Liver (tissue), 9 donors: ENCODE results near the gene ZNF669. TPM values are rescaled to one million over a fixed set of nuclear protein-coding genes. Genes with fewer than 3 reads are reported as not detected.

ENCODE experiments used
- DNase-seq: peaks from one replicate; pipeline ENCODE4 v3.0.0-alpha.2; 2017; ENCODE audit warnings: low spot score
- H3K27ac ChIP-seq, 2 donors: one replicate each; pipeline ENCODE4 v1.7.0; 2013; ENCODE audit warnings: inconsistent platforms in 2 of 2, low read length in 2 of 2, control low read depth in 1 of 2, low read depth in 1 of 2, mild to moderate bottlenecking in 1 of 2
- H3K27me3 ChIP-seq, 4 donors: one replicate each; pipeline versions ENCODE4 v1.6.1 to v1.7.0; 2013; ENCODE audit warnings: low read length in 3 of 4, inconsistent platforms in 1 of 4, mild to moderate bottlenecking in 1 of 4, moderate library complexity in 1 of 4; ENCODE audit not compliant: control insufficient read depth in 4 of 4, insufficient read depth in 4 of 4
- H3K36me3 ChIP-seq, 4 donors: one replicate each; pipeline versions ENCODE4 v1.6.1 to v1.7.0; 2013; ENCODE audit warnings: low read length in 3 of 4, mild to moderate bottlenecking in 3 of 4, low read depth in 1 of 4, moderate library complexity in 1 of 4; ENCODE audit not compliant: control insufficient read depth in 4 of 4, insufficient read depth in 3 of 4
- H3K4me1 ChIP-seq, 4 donors: one replicate each; pipeline versions ENCODE4 v1.6.1 to v1.7.0; 2013; ENCODE audit warnings: low read length in 3 of 4, mild to moderate bottlenecking in 3 of 4, moderate library complexity in 1 of 4; ENCODE audit not compliant: control insufficient read depth in 4 of 4, insufficient read depth in 4 of 4
- H3K4me3 ChIP-seq, 3 donors: one replicate each; pipeline versions ENCODE4 v1.6.1 to v1.7.0; 2013; ENCODE audit warnings: low read length in 3 of 3, control low read depth in 1 of 3, low read depth in 1 of 3, mild to moderate bottlenecking in 1 of 3
- H3K9ac ChIP-seq, 2 donors: one replicate each; pipeline ENCODE4 v1.7.0; 2013; ENCODE audit warnings: low read length in 2 of 2, mild to moderate bottlenecking in 2 of 2, moderate library complexity in 2 of 2, control low read depth in 1 of 2, low read depth in 1 of 2
- H3K9me3 ChIP-seq, 4 donors: one replicate each; pipeline versions ENCODE4 v1.6.1 to v1.7.0; 2013; ENCODE audit warnings: low read length in 3 of 4; ENCODE audit not compliant: control insufficient read depth in 4 of 4
- EGR1 ChIP-seq, 2 donors: IDR thresholded peaks; 2 replicates each; pipeline ENCODE4 v1.6.1; 2016 to 2018; ENCODE audit warnings: antibody characterized with exemption in 2 of 2, low read depth in 2 of 2
- FOXA2 ChIP-seq: IDR thresholded peaks from 2 replicates; pipeline ENCODE4 v1.6.1; 2016; ENCODE audit warnings: antibody characterized with exemption
- JUND ChIP-seq, 2 donors: IDR thresholded peaks; 2 replicates each; pipeline ENCODE4 v1.6.1; 2016; ENCODE audit warnings: antibody characterized with exemption in 2 of 2
- RXRA ChIP-seq, 2 donors: IDR thresholded peaks; 2 replicates each; pipeline ENCODE4 v1.6.1; 2017 to 2018; ENCODE audit warnings: antibody characterized with exemption in 2 of 2, mild to moderate bottlenecking in 1 of 2
- TAF1 ChIP-seq: conservative IDR thresholded peaks from 2 replicates; pipeline ENCODE4 v1.6.1; 2016; ENCODE audit warnings: antibody characterized with exemption, mild to moderate bottlenecking
- WGBS: extraction: QIAGEN DNeasy Blood & Tissue Kit; methylation state at CpG from one replicate; pipeline ENCODE4 v1.1.7; 2013; 5-methylcytosine and 5-hydroxymethylcytosine counted together
- polyA plus RNA-seq, 2 donors: library from polyadenylated mRNA; stranded (reverse) in 1 of 2; unstranded in 1 of 2; fragments of 200-250 nt in 1 of 2; fragments of >200 nt in 1 of 2; fragmentation: Nextera tagmentation in 1 of 2; extraction: Ambion mirVana in 1 of 2; gene quantifications; one replicate each; pipeline versions ENCODE4 v1.2.1 to v1.2.3, GENCODE V29; 2013 to 2015
- total RNA-seq, 2 donors: library from RNA; depleted of rRNA; stranded (reverse); fragments of >200 nt; gene quantifications; one replicate each; pipeline ENCODE4 v1.2.3, GENCODE V29; 2014
- TF ChIP-seq, protein P1 (sequence below): IDR thresholded peaks from 2 replicates; pipeline ENCODE4 v1.6.1; 2016; ENCODE audit warnings: antibody characterized with exemption, mild to moderate bottlenecking
- TF ChIP-seq, protein P2 (sequence below): fragments of 150-350 bp; IDR thresholded peaks from 2 replicates; pipeline ENCODE4 v1.5.1; 2017; ENCODE audit warnings: improper control_type of control experiment, low read depth, low read length; ENCODE audit not compliant: missing input control
- TF ChIP-seq, protein P3 (sequence below): IDR thresholded peaks from 2 replicates; pipeline ENCODE4 v1.6.1; 2016; ENCODE audit warnings: antibody characterized with exemption
- donor health status: healthy.
- donor health status: healthy.
- donor health status: healthy.
- donor health status: healthy.
- donor health status: healthy.

ZNF669 gene
- total and polyA plus RNA-seq, 4 donors = 1.2 to 4.2 (median 2.2) TPM

DNA sequence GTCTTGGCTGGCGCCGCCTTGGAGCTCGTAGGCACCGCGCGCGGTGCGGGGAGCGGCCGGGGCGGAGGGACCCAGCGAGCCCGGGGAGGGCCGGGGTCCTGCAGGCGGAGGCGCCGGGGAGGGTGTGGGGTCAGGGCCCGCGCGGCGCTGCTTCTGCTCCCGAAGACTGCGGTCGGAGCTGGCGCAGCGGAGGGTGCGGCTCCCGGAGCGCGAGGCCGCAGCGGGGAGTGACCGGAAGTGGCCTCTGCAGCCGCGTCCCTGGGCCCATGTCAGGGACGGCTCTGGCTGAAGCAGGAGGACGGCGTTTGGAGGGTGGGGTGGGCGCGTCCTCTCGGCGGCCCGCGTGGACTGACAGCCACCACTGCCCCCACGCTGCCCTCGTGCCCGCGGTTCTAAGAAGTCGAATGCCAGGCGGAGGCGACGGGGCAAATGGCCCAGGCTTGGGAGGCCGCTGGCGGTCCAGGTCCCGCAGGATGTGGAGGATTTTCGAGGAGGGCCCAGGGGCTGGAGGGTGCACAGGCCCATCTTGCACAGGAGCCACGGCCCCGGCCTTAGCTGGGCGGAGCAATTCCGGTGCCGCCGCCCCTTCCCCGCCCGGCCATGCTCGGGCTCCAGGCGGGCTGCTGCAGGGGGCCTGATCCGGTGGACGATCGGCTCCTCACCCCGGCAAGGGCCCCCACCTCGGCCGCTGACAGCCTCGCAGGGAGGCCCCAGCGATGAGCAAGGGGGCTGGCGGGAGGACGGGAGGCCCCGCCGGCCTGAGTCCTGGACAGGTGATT lies 7.7 kb upstream of the ZNF669 start (continued):
- TF ChIP-seq, protein P1, sequence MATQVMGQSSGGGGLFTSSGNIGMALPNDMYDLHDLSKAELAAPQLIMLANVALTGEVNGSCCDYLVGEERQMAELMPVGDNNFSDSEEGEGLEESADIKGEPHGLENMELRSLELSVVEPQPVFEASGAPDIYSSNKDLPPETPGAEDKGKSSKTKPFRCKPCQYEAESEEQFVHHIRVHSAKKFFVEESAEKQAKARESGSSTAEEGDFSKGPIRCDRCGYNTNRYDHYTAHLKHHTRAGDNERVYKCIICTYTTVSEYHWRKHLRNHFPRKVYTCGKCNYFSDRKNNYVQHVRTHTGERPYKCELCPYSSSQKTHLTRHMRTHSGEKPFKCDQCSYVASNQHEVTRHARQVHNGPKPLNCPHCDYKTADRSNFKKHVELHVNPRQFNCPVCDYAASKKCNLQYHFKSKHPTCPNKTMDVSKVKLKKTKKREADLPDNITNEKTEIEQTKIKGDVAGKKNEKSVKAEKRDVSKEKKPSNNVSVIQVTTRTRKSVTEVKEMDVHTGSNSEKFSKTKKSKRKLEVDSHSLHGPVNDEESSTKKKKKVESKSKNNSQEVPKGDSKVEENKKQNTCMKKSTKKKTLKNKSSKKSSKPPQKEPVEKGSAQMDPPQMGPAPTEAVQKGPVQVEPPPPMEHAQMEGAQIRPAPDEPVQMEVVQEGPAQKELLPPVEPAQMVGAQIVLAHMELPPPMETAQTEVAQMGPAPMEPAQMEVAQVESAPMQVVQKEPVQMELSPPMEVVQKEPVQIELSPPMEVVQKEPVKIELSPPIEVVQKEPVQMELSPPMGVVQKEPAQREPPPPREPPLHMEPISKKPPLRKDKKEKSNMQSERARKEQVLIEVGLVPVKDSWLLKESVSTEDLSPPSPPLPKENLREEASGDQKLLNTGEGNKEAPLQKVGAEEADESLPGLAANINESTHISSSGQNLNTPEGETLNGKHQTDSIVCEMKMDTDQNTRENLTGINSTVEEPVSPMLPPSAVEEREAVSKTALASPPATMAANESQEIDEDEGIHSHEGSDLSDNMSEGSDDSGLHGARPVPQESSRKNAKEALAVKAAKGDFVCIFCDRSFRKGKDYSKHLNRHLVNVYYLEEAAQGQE = no peak

DNA sequence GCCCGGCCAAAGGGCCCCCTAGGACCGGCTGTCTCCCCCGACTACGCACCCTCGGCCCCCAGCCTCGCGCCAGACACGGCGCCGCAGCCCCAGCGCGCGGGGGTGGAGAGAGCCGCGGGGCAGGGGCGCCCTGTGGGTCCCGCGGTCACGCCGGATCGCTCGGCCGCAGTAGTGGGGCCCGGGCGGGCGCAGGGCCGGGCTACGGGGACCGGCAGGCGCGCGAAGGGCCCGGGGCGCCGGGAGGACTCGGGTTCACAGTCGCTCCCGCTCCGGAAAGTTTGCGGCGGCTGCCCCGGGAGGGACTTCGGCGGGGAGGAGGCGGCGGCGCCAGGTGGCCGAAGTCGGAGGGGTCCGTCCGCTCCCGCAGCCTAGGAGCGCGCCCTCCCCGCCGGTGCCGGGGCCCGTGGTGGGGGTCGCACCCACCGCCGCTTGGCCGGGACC lies 7.1 kb upstream of the ZNF669 start:
- H3K27me3 ChIP-seq = no peaks in the 10 kb centered on the region
- TF ChIP-seq RXRA (IDR thresholded peaks at IDR 0.05) (no peak), EGR1 (IDR thresholded peaks at IDR 0.05; ENCODE audit: low read depth in 2 of 2) (no peak), FOXA2 (no peak), TAF1 (no peak), JUND (IDR thresholded peaks at IDR 0.05) (no peak)
- TF ChIP-seq, protein P1 = no peak
- TF ChIP-seq, protein P2, sequence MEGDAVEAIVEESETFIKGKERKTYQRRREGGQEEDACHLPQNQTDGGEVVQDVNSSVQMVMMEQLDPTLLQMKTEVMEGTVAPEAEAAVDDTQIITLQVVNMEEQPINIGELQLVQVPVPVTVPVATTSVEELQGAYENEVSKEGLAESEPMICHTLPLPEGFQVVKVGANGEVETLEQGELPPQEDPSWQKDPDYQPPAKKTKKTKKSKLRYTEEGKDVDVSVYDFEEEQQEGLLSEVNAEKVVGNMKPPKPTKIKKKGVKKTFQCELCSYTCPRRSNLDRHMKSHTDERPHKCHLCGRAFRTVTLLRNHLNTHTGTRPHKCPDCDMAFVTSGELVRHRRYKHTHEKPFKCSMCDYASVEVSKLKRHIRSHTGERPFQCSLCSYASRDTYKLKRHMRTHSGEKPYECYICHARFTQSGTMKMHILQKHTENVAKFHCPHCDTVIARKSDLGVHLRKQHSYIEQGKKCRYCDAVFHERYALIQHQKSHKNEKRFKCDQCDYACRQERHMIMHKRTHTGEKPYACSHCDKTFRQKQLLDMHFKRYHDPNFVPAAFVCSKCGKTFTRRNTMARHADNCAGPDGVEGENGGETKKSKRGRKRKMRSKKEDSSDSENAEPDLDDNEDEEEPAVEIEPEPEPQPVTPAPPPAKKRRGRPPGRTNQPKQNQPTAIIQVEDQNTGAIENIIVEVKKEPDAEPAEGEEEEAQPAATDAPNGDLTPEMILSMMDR = no peak
- TF ChIP-seq, protein P3, sequence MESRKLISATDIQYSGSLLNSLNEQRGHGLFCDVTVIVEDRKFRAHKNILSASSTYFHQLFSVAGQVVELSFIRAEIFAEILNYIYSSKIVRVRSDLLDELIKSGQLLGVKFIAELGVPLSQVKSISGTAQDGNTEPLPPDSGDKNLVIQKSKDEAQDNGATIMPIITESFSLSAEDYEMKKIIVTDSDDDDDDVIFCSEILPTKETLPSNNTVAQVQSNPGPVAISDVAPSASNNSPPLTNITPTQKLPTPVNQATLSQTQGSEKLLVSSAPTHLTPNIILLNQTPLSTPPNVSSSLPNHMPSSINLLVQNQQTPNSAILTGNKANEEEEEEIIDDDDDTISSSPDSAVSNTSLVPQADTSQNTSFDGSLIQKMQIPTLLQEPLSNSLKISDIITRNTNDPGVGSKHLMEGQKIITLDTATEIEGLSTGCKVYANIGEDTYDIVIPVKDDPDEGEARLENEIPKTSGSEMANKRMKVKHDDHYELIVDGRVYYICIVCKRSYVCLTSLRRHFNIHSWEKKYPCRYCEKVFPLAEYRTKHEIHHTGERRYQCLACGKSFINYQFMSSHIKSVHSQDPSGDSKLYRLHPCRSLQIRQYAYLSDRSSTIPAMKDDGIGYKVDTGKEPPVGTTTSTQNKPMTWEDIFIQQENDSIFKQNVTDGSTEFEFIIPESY = no peak
- peak overlapping the region; percentile 22 to 65 for H3K27ac ChIP-seq
- peaks cover 0 to 24% (median 17%) of the 10 kb centered on the region in 4 donors for H3K4me1 ChIP-seq
- DNase-seq = peak; percentile 48
- H3K9ac ChIP-seq = peak overlapping the region in 1 of 2 donors; percentile 47
- H3K4me3 ChIP-seq = peak overlapping the region; percentile 50 to 92 (median 72)
- peaks cover 0 to 1% (median 0%) of the 10 kb centered on the region in 4 donors for H3K9me3 ChIP-seq
- under 1% methylated on average over 62 of the region's 62 CpGs for WGBS
- H3K36me3 ChIP-seq = no peaks in the 10 kb centered on the region
